Measurements from ENCODE around the gene PTPN22.

Gene PTPN22

GRCh38 chr1:113890816-113891215 lies 19.3 kb upstream of the PTPN22 start:
- no peaks in the 10 kb centered on the region for H3K9me3 ChIP-seq (ENCODE audit: insufficient read depth, low read length)
- H2AFZ ChIP-seq (ENCODE audit: low read depth, low read length, severe bottlenecking) = no peak overlapping the region
- 0 out of 2 replicates have a peak, but pooled peaks cover 4% of the 10 kb centered on the region for H3F3A ChIP-seq (ENCODE audit: insufficient read depth)
- no peak overlapping the region for H3K4me2 ChIP-seq (ENCODE audit: low read depth, low read length, poor library complexity, severe bottlenecking)
- H3K36me3 ChIP-seq (ENCODE audit: low read length) = peaks cover 9% of the 10 kb centered on the region; the same call in 1 of the 2 replicates
- no peaks in the 10 kb centered on the region for H3K79me2 ChIP-seq (ENCODE audit: insufficient read depth, low read length)
- H3K4me3 ChIP-seq (ENCODE audit: insufficient read depth, low read length, poor library complexity, severe bottlenecking) = no peak overlapping the region
- H3K27me3 ChIP-seq (ENCODE audit: low read length) = no peaks in the 10 kb centered on the region
- H3K9me2 ChIP-seq (replicated peaks; ENCODE audit: insufficient read depth, low read length) = no peaks in the 10 kb centered on the region
- H4K20me1 ChIP-seq (ENCODE audit: low read depth, low read length) = no peaks in the 10 kb centered on the region
- no peak overlapping the region for H3K27ac ChIP-seq (ENCODE audit: low read depth, low read length)
- TF ChIP-seq CTCF (IDR thresholded peaks at IDR 0.05; ENCODE audit: insufficient read depth, low read length, poor library complexity, severe bottlenecking) (no peak), EZH2phosphoT487 (conservative IDR thresholded peaks at IDR 0.05; ENCODE audit: low read length) (no peak)
- no peak overlapping the region for H3K9ac ChIP-seq (ENCODE audit: low read length)

GRCh38 chr1:113887402-113888175 lies 16.1 kb upstream of the PTPN22 start, which contains the start of gene BCL2L15:
Gene BCL2L15 (minus strand): TSS chr1:113887581. CDS start chr1:113887375, 206 bp downstream.
- Histone ChIP-seq H3K36me3 (ENCODE audit: low read length) (no peaks in the 10 kb centered on the region), H3K9ac (ENCODE audit: low read length) (no peak within 1 kb of the TSS), H3K4me3 (ENCODE audit: insufficient read depth, low read length, poor library complexity, severe bottlenecking) (no peak within 1 kb of the TSS), H3F3A (ENCODE audit: insufficient read depth) (no peaks in the 10 kb centered on the region), H2AFZ (ENCODE audit: low read depth, low read length, severe bottlenecking) (no peak within 1 kb of the TSS), H3K27me3 (ENCODE audit: low read length) (no peaks in the 10 kb centered on the region), H3K79me2 (ENCODE audit: insufficient read depth, low read length) (no peaks in the 10 kb centered on the region), H4K20me1 (ENCODE audit: low read depth, low read length) (no peaks in the 10 kb centered on the region), H3K27ac (ENCODE audit: low read depth, low read length) (no peak within 1 kb of the TSS), H3K9me2 (replicated peaks; ENCODE audit: insufficient read depth, low read length) (no peaks in the 10 kb centered on the region), H3K9me3 (ENCODE audit: insufficient read depth, low read length) (no peaks in the 10 kb centered on the region), H3K4me2 (ENCODE audit: low read depth, low read length, poor library complexity, severe bottlenecking) (no peak within 1 kb of the TSS)
- TF ChIP-seq EZH2phosphoT487 (conservative IDR thresholded peaks at IDR 0.05; ENCODE audit: low read length) = no peak
- no peak for TF ChIP-seq CTCF (IDR thresholded peaks at IDR 0.05; ENCODE audit: insufficient read depth, low read length, poor library complexity, severe bottlenecking)

GRCh38 chr1:113886417-113887401 lies 15.2 kb upstream of the PTPN22 start:
- Histone ChIP-seq H3K9me3 (ENCODE audit: insufficient read depth, low read length) (no peaks in the 10 kb centered on the region), H3K9me2 (replicated peaks; ENCODE audit: insufficient read depth, low read length) (no peaks in the 10 kb centered on the region), H3K27me3 (ENCODE audit: low read length) (no peaks in the 10 kb centered on the region), H3K9ac (ENCODE audit: low read length) (no peak overlapping the region), H3F3A (ENCODE audit: insufficient read depth) (no peaks in the 10 kb centered on the region), H3K79me2 (ENCODE audit: insufficient read depth, low read length) (no peaks in the 10 kb centered on the region), H3K36me3 (ENCODE audit: low read length) (no peaks in the 10 kb centered on the region), H4K20me1 (ENCODE audit: low read depth, low read length) (no peaks in the 10 kb centered on the region), H3K27ac (ENCODE audit: low read depth, low read length) (no peak overlapping the region), H3K4me3 (ENCODE audit: insufficient read depth, low read length, poor library complexity, severe bottlenecking) (no peak overlapping the region), H3K4me2 (ENCODE audit: low read depth, low read length, poor library complexity, severe bottlenecking) (no peak overlapping the region), H2AFZ (ENCODE audit: low read depth, low read length, severe bottlenecking) (no peak overlapping the region)
- no peak for TF ChIP-seq CTCF (IDR thresholded peaks at IDR 0.05; ENCODE audit: insufficient read depth, low read length, poor library complexity, severe bottlenecking)
- no peak for TF ChIP-seq EZH2phosphoT487 (conservative IDR thresholded peaks at IDR 0.05; ENCODE audit: low read length)

Data from SU-DHL-6 (cell line).